Peyer's patch (tissue), 4 donors: ENCODE measurements around the gene SCP2. TPM values are rescaled to one million over a fixed set of nuclear protein-coding genes. Genes with fewer than 3 reads are reported as not detected.

Source experiments
- DNase-seq, 3 donors: peaks; one replicate each; pipeline ENCODE4 v3.0.0-alpha.2; 2017 to 2019
- H3K27ac ChIP-seq, 4 donors: fragments of 200-600 bp; sonication (generic); one replicate each; pipeline ENCODE4 v1.5.1; 2016 to 2019
- H3K27me3 ChIP-seq, 2 donors: fragments of 200-600 bp; sonication (generic); one replicate each; pipeline ENCODE4 v1.5.1; 2019
- H3K36me3 ChIP-seq, 3 donors: fragments of 200-600 bp; sonication (generic); one replicate each; pipeline ENCODE4 v1.5.1; 2016 to 2019
- H3K4me1 ChIP-seq, 4 donors: fragments of 200-600 bp; sonication (generic); one replicate each; pipeline ENCODE4 v1.5.1; 2016 to 2019
- H3K4me3 ChIP-seq, 4 donors: fragments of 200-600 bp; sonication (generic); 1 replicate in 3 of 4; 2 replicates in 1 of 4; pipeline ENCODE4 v1.5.1; 2016 to 2019; ENCODE audit warnings: mild to moderate bottlenecking in 1 of 4
- H3K9me3 ChIP-seq, 4 donors: fragments of 200-600 bp; sonication (generic); one replicate each; pipeline ENCODE4 v1.5.1; 2016 to 2019; ENCODE audit warnings: mild to moderate bottlenecking in 1 of 4
- POLR2A ChIP-seq, 2 donors: fragments of 450-650 bp; IDR thresholded peaks; one replicate each; pipeline ENCODE4 v1.5.1; 2017; ENCODE audit warnings: antibody characterized with exemption in 2 of 2, mild to moderate bottlenecking in 2 of 2, moderate library complexity in 2 of 2
- total RNA-seq, 4 donors: library from RNA; depleted of rRNA; stranded (reverse); fragments of >200 nt; gene quantifications; one replicate each; pipeline ENCODE4 v1.1.0, GENCODE V29; 2016
- TF ChIP-seq, protein P1 (sequence below), 6 experiments: fragments of 450-650 bp in 4 of 6; fragments of 200-600 bp in 2 of 6; sonication (generic) in 1 of 6; IDR thresholded peaks; one replicate each; pipeline ENCODE4 v1.5.1; 2017 to 2019; ENCODE audit warnings: antibody characterized with exemption in 6 of 6, mild to moderate bottlenecking in 3 of 6, moderate library complexity in 1 of 6

The SCP2 gene, protein sequence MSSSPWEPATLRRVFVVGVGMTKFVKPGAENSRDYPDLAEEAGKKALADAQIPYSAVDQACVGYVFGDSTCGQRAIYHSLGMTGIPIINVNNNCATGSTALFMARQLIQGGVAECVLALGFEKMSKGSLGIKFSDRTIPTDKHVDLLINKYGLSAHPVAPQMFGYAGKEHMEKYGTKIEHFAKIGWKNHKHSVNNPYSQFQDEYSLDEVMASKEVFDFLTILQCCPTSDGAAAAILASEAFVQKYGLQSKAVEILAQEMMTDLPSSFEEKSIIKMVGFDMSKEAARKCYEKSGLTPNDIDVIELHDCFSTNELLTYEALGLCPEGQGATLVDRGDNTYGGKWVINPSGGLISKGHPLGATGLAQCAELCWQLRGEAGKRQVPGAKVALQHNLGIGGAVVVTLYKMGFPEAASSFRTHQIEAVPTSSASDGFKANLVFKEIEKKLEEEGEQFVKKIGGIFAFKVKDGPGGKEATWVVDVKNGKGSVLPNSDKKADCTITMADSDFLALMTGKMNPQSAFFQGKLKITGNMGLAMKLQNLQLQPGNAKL
- total RNA-seq: 100 to 1,000 TPM; 161 to 402 (median 219) TPM

DNA sequence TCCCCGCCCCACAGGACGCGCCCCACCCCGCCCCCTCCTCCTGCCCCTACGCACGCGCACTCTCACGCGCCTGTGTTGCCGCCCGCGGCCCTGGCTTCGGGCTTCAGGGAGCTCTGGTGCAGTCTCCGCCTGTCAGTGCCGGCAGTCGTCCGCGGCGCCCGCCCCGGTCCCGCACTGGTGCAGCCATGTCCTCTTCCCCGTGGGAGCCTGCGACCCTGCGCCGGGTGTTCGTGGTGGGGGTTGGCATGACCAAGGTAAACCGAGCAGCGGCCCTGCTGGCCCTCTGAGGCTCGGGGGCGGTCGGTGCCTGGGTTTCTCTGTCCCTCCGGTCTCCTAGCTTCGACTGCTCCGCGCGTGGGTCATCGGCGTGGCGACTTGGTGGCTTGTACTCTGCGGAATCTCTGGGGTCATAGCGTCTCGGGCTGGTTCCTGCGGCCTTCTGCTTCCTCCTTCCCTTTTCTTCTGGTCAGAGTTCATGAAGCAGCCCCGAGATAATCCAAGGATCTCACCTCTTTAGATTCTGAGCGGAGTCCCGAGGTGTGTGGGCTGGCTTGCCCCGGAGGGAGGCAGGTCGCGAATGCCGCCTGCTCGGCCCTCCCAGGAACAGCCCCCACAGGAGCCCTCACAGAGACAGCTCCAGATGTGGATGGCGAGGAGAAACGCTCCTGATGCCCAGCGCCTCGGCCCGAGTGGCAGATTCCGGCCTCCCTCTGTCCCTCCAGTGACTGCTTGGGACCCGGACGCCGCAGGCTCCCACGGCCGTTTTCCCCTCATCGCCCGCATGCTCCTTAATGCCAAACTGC, at the start of gene SCP2:
Gene SCP2 (plus strand): TSS at position 65 of the 803 bp plus-strand sequence. CDS start 121 bp downstream, at position 186.
- Histone ChIP-seq H3K27me3 (no peaks in the 10 kb centered on the region), H3K4me1 (peaks cover 0 to 11% (median 0%) of the 10 kb centered on the region in 4 donors), H3K9me3 (no peaks in the 10 kb centered on the region), H3K36me3 (no peaks in the 10 kb centered on the region), H3K4me3 (peak within 1 kb of the TSS; percentile 62 to 92 (median 72)), H3K27ac (peak within 1 kb of the TSS; percentile 55 to 78 (median 72))
- peak; percentile 69 to 86 for TF ChIP-seq POLR2A (IDR thresholded peaks at IDR 0.05)
- TF ChIP-seq, protein P1, sequence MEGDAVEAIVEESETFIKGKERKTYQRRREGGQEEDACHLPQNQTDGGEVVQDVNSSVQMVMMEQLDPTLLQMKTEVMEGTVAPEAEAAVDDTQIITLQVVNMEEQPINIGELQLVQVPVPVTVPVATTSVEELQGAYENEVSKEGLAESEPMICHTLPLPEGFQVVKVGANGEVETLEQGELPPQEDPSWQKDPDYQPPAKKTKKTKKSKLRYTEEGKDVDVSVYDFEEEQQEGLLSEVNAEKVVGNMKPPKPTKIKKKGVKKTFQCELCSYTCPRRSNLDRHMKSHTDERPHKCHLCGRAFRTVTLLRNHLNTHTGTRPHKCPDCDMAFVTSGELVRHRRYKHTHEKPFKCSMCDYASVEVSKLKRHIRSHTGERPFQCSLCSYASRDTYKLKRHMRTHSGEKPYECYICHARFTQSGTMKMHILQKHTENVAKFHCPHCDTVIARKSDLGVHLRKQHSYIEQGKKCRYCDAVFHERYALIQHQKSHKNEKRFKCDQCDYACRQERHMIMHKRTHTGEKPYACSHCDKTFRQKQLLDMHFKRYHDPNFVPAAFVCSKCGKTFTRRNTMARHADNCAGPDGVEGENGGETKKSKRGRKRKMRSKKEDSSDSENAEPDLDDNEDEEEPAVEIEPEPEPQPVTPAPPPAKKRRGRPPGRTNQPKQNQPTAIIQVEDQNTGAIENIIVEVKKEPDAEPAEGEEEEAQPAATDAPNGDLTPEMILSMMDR (IDR thresholded peaks at IDR 0.05): no peak
- DNase-seq: peak; percentile 60 to 93 (median 89)

DNA sequence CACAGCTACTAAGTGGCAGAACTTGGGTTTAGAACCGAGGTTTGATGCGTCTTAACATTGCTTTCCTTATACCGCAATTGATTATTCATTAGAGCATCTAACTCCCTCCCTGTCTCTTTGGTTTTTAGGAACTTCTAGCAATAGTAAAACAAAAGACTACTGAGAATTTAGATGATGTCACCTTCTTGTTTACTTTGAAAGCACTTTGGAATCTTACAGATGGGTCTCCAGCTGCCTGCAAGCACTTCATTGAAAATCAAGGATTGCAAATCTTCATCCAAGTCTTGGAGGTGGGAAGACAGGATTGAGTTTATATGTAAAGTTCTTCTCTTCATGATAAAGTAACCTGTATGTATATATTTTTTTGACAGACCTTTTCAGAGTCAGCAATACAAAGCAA, 49.5 kb upstream of the SCP2 start:
- no peaks in the 10 kb centered on the region for H3K9me3 ChIP-seq
- TF ChIP-seq, protein P1 (IDR thresholded peaks at IDR 0.05): no peak
- TF ChIP-seq POLR2A (IDR thresholded peaks at IDR 0.05): no peak
- no peaks in the 10 kb centered on the region for H3K4me1 ChIP-seq
- H3K27me3 ChIP-seq: no peaks in the 10 kb centered on the region
- H3K4me3 ChIP-seq: no peak overlapping the region
- no peak for DNase-seq
- H3K27ac ChIP-seq: no peak overlapping the region
- no peaks in the 10 kb centered on the region for H3K36me3 ChIP-seq

DNA sequence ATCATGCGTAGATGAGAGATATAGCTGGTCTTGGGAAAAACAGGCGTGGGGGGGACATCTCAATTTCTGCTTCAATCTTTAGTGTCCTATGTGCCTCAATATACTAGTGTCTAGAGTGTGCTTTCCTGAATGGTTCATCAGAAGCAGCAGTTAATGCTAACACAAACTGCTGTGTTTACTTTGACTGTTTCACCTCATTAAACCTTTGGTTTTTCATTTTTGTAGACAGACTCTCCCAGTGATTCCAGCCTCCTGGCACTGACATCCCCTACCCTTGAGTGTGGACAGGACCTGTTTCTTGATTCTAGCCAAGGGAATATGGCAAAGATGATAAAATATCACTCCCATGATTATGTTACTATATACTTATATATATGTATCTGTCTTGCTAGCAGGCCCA, 46.9 kb upstream of the SCP2 start:
- Histone ChIP-seq H3K27me3 (no peaks in the 10 kb centered on the region), H3K36me3 (no peaks in the 10 kb centered on the region), H3K27ac (no peak overlapping the region), H3K4me3 (no peak overlapping the region), H3K4me1 (no peaks in the 10 kb centered on the region), H3K9me3 (no peaks in the 10 kb centered on the region)
- TF ChIP-seq POLR2A (IDR thresholded peaks at IDR 0.05): no peak
- TF ChIP-seq, protein P1 (IDR thresholded peaks at IDR 0.05): no peak
- DNase-seq: no peak

DNA sequence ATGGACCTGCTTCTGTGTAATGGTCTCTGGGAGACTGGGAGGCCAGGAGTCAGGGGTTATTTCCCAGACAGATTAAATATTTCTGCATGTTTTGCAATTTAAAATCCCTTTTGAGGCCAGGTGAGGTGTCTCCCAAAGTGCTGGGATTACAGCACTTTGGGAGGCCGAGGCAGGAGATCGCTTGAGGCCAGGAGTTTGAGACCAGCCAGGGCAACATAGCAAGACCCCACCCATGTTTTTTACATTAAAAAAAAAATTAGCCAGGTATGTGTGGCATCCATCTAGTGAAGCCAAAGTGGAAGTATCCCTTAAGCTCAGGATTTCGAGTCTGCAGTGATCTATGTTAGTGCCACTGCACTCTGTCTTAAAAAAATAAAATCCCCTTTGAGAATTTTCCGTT, 39.6 kb upstream of the SCP2 start:
- Histone ChIP-seq H3K4me3 (no peak overlapping the region), H3K36me3 (no peaks in the 10 kb centered on the region), H3K27ac (no peak overlapping the region), H3K9me3 (no peaks in the 10 kb centered on the region), H3K4me1 (no peaks in the 10 kb centered on the region), H3K27me3 (no peaks in the 10 kb centered on the region)
- no peak for DNase-seq
- TF ChIP-seq, protein P1 (IDR thresholded peaks at IDR 0.05): no peak
- TF ChIP-seq POLR2A (IDR thresholded peaks at IDR 0.05): no peak

DNA sequence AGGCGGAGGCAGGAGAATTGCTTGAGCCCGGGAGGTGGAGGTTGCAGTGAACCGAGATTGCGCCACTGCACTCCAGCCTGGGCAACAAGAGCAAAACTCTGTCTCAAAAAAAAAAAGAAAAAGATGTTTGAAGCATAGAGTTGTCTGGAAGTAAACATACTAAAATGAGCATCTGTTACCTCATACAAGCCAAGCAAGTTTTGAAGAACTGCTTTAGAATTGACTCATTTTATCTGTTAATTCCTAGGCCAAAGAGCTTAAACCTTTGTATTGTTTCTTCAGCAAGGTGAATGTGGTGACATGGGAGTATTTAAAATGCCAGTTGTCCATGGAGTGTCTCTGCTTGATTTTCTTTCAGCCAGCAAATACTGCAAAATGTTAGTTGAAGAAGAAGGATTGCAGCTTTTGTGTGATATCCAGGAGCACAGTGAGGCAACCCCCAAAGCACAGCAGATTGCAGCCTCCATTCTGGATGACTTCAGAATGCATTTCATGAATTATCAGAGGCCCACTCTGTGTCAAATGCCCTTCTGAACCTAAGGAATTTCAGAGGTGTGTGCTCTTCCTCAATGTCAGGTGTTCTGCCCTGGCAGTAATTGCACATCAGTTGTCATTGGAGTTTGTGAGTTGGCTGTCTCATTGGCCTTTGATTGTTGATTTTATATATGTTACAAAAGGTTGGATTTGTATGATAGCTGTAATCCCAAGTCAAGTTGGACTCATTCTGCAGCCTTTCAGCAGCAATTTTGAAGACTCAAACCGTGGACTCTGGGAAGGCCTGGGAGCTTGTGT, 34.5 kb upstream of the SCP2 start:
- Histone ChIP-seq H3K36me3 (no peaks in the 10 kb centered on the region), H3K27me3 (no peaks in the 10 kb centered on the region), H3K27ac (no peak overlapping the region), H3K4me3 (no peak overlapping the region), H3K4me1 (no peaks in the 10 kb centered on the region), H3K9me3 (no peaks in the 10 kb centered on the region)
- no peak for DNase-seq
- TF ChIP-seq, protein P1 (IDR thresholded peaks at IDR 0.05): no peak
- no peak for TF ChIP-seq POLR2A (IDR thresholded peaks at IDR 0.05)
